Testis (tissue), 3 donors: Measurements from ENCODE around the gene ATP5F1D. TPM values are rescaled to one million over a fixed set of nuclear protein-coding genes. Genes with fewer than 3 reads are reported as not detected.

Source experiments
- DNase-seq: peaks from one replicate; pipeline ENCODE4 v3.0.0-alpha.2; 2019
- H3K27ac ChIP-seq, 2 donors: fragments of 200-600 bp; sonication (generic); one replicate each; pipeline ENCODE4 v1.5.1; 2019
- H3K27me3 ChIP-seq: fragments of 200-600 bp; sonication (generic); one replicate; pipeline ENCODE4 v1.5.1; 2019
- H3K36me3 ChIP-seq: fragments of 200-600 bp; sonication (generic); one replicate; pipeline ENCODE4 v1.5.1; 2017; ENCODE audit warnings: low read depth; ENCODE audit errors: missing control alignments
- H3K4me1 ChIP-seq: fragments of 200-600 bp; sonication (generic); one replicate; pipeline ENCODE4 v1.5.1; 2019
- H3K4me3 ChIP-seq, 2 donors: fragments of 200-600 bp; sonication (generic); one replicate each; pipeline ENCODE4 v1.5.1; 2017 to 2019
- H3K9me3 ChIP-seq: fragments of 200-600 bp; sonication (generic); one replicate; pipeline ENCODE4 v1.5.1; 2017
- CTCF ChIP-seq, 3 experiments: fragments of 450-650 bp in 2 of 3; fragments of 200-600 bp in 1 of 3; sonication (generic) in 1 of 3; IDR thresholded peaks; one replicate each; pipeline ENCODE4 v1.5.1; 2016 to 2019; ENCODE audit warnings: antibody characterized with exemption in 3 of 3, mild to moderate bottlenecking in 2 of 3, moderate library complexity in 1 of 3
- POLR2A ChIP-seq: fragments of 450-650 bp; IDR thresholded peaks from one replicate; pipeline ENCODE4 v1.6.1; 2017; ENCODE audit warnings: antibody characterized with exemption, mild to moderate bottlenecking, moderate library complexity
- WGBS, 2 donors: methylation state at CpG; one replicate each; pipeline ENCODE4 v1.1.5; 2018; 5-methylcytosine and 5-hydroxymethylcytosine counted together
- intact Hi-C: fragments of 100-400 bp; cut with DNase I; formaldehyde crosslinking; loops from one replicate; pipeline ENCODE4 v1.15.1; 2023; ENCODE audit warnings: low total_unique reads
- polyA plus RNA-seq: library from polyadenylated mRNA; stranded (reverse); fragments of 350-450 nt; fragmentation: Illumina TruSeq; extraction: RNeasy Lipid Tissue Mini Kit (QIAGEN cat#74804); gene quantifications from one replicate; pipeline ENCODE4 v1.2.3, GENCODE V29; 2014; ENCODE audit warnings: low read depth, low replicate concordance; ENCODE audit not compliant: insufficient read depth
- total RNA-seq, 2 donors: library from RNA; depleted of rRNA; stranded (reverse); fragments of >200 nt; gene quantifications; one replicate each; pipeline ENCODE4 v1.2.3, GENCODE V29; 2016

Gene ATP5F1D
- total and polyA plus RNA-seq, 3 donors from 2014 or later: 94.5 to 166 (median 104) TPM

GRCh38 chr19:1290703-1291651 is 49.4 kb downstream of the ATP5F1D start:
- TF ChIP-seq CTCF (IDR thresholded peaks at IDR 0.05) (no peak), POLR2A (no peak)
- Histone ChIP-seq H3K27ac (no peak overlapping the region), H3K9me3 (no peaks in the 10 kb centered on the region), H3K4me1 (peaks cover 9% of the 10 kb centered on the region), H3K27me3 (no peaks in the 10 kb centered on the region), H3K36me3 (no peaks in the 10 kb centered on the region), H3K4me3 (no peak overlapping the region)
- intact Hi-C loops: no loop called here
- DNase-seq: no peak
- 76 to 81% methylated on average over 26 to 40 of the region's 40 CpGs for whole genome bisulfite sequencing, 2 donors

GRCh38 chr19:1291761-1292418 is 50.3 kb downstream of the ATP5F1D start:
- peaks cover 9% of the 10 kb centered on the region for H3K4me1 ChIP-seq
- no peak overlapping the region for H3K4me3 ChIP-seq
- no peak overlapping the region for H3K27ac ChIP-seq
- no peak for TF ChIP-seq POLR2A
- TF ChIP-seq CTCF (IDR thresholded peaks at IDR 0.05): no peak
- no peaks in the 10 kb centered on the region for H3K27me3 ChIP-seq
- WGBS, 2 donors: 71 to 81% methylated on average over 15 to 25 of the region's 25 CpGs
- H3K36me3 ChIP-seq: no peaks in the 10 kb centered on the region
- intact Hi-C loops: no loop called here
- H3K9me3 ChIP-seq: no peaks in the 10 kb centered on the region
- DNase-seq: no peak

- no peak for DNase-seq
- Histone ChIP-seq H3K36me3 (no peaks in the 10 kb centered on the region), H3K27me3 (no peaks in the 10 kb centered on the region), H3K27ac (no peak overlapping the region), H3K4me3 (no peak overlapping the region), H3K4me1 (peaks cover 6% of the 10 kb centered on the region), H3K9me3 (no peaks in the 10 kb centered on the region)
- intact Hi-C loops: no loop called here
- no peak for TF ChIP-seq POLR2A
- no peak for TF ChIP-seq CTCF (IDR thresholded peaks at IDR 0.05)
- 83 to 90% methylated on average over 11 to 17 of the region's 17 CpGs for WGBS, 2 donors
These were observed 51.0 kb downstream of the ATP5F1D start for GRCh38 chr19:1292419-1293151.

GRCh38 chr19:1293782-1294604 is 52.4 kb downstream of the ATP5F1D start:
- Histone ChIP-seq H3K27me3 (no peaks in the 10 kb centered on the region), H3K4me1 (peaks cover 4% of the 10 kb centered on the region), H3K9me3 (no peaks in the 10 kb centered on the region), H3K4me3 (no peak overlapping the region), H3K27ac (no peak overlapping the region), H3K36me3 (no peaks in the 10 kb centered on the region)
- 75 to 86% methylated on average over 14 to 35 of the region's 35 CpGs for WGBS, 2 donors
- DNase-seq: no peak
- TF ChIP-seq CTCF (IDR thresholded peaks at IDR 0.05) (no peak), POLR2A (no peak)
- intact Hi-C loops: no loop called here
